Measurements from ENCODE around the gene HAND2. TPM values are rescaled to one million over a fixed set of nuclear protein-coding genes. Genes with fewer than 3 reads are reported as not detected.

HAND2 gene
- total RNA-seq, 1 donor from 2014 or later, result not detected

DNA sequence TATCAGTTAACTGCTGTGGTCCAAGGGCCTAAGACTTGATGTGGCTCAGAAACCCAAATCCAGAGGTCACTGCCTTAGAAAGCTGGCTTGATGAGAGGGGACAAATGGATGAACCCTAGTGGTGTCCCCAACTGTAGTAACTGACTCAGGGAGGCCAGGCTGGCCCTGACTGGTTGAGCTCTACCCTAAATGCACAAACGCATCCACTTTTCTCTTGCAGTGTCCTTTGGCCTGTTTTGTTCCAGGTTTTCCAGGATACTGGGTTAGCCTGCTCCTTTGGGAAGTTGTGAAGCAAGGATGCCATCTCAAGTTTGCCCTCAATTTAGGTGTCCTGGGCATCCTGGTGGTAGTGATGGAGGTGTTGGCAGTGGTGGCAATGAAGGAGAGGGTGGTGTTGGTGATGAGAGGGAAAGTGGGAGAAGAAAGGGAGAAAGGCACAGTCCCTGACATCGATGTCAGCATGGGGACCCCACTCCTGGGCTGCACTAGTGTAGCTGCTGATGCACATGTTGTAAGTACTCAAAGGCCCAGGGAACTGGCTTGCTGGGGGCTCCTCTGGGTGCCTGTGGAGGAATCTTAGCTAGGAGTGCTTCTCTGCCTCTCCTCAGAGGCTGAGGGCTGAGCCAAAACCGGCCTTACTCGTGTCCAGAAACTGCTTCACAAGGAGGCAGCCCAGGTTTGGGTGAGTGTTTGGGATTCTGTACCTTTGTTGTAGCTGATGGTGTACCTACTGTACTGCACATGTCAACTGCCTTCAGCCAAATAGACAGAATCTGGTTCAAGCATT lies 2.9 kb upstream of the HAND2 start:
- Mint-ChIP-seq H3K9me3 (peaks cover 4% of the 10 kb centered on the region), H3K4me3 (no peak overlapping the region), H3K4me1 (ENCODE audit: low read depth) (peaks cover 7% of the 10 kb centered on the region), H3K27ac (no peak overlapping the region), H3K27me3 (ENCODE audit: insufficient read depth) (peaks cover 86% of the 10 kb centered on the region), H3K36me3 (ENCODE audit: low read depth) (peaks cover 8% of the 10 kb centered on the region)
- intact Hi-C loops (cut with micrococcal nuclease), result no loop called here
- no peak for DNase-seq (ENCODE audit: low spot score)

- Mint-ChIP-seq H3K4me3 (no peak overlapping the region), H3K27ac (peak overlapping the region; percentile 34), H3K36me3 (ENCODE audit: low read depth) (peaks cover 10% of the 10 kb centered on the region), H3K4me1 (ENCODE audit: low read depth) (peaks cover 7% of the 10 kb centered on the region), H3K27me3 (ENCODE audit: insufficient read depth) (peaks cover 81% of the 10 kb centered on the region), H3K9me3 (peaks cover 4% of the 10 kb centered on the region)
- DNase-seq (ENCODE audit: low spot score), result no peak
- intact Hi-C loops (cut with micrococcal nuclease), result loop anchor here (1.0 kb wide), 1 partner anchor 8 kb away; no protein-coding TSS in a partner anchor
These were observed 1.3 kb upstream of the HAND2 start for GRCh38 chr4:173531086-173531965.

DNA sequence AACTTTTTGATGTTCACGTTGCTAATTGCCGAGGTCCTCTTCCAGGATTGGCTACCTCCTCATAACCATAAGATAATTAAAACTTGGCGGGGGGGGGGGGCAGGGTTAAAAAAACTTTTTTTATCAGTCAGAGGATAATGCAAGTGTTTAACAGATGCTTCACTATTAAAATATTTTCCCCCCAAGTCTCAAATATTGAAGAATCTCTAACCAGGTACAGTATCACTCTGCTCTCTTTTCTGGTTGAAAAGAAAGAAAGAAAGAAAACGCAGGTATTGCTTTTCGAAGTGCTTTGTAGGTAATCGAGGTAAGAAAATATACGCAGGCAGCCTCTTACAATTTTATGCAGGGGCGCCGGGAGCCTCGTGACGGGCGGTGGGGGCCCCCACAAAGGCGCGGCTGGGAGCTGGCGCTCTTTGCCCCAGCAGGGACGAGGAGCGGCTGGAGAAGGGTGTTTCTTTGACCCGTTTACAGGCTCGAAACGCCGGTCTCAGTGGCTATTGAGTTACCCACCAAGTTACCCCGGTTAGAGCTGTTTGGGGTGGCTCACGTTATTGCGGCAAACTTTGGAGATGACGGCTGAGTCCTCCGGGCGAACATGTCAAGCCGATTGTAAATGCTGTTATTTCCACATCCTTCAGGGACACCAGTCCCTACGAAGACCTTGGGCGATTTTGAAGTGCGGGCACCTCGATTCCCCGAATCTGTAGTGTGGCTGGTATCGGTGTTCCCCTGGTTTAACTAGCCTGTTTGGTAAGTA lies 477 bp upstream of the HAND2 start:
- no peak overlapping the region for H3K4me3 Mint-ChIP-seq
- peak overlapping the region; percentile 76 for H3K27ac Mint-ChIP-seq
- H3K27me3 Mint-ChIP-seq (ENCODE audit: insufficient read depth), result peaks cover 82% of the 10 kb centered on the region
- H3K4me1 Mint-ChIP-seq (ENCODE audit: low read depth), result peaks cover 7% of the 10 kb centered on the region
- H3K9me3 Mint-ChIP-seq, result peaks cover 4% of the 10 kb centered on the region
- DNase-seq (ENCODE audit: low spot score), result no peak
- intact Hi-C loops (cut with micrococcal nuclease), result loop anchor here (1.0 kb wide), 1 partner anchor 9 kb away; no protein-coding TSS in a partner anchor
- peaks cover 10% of the 10 kb centered on the region for H3K36me3 Mint-ChIP-seq (ENCODE audit: low read depth)

- no peak for DNase-seq (ENCODE audit: low spot score)
- Mint-ChIP-seq H3K27ac (peak overlapping the region; percentile 77), H3K4me3 (no peak overlapping the region), H3K9me3 (peaks cover 11% of the 10 kb centered on the region), H3K27me3 (ENCODE audit: insufficient read depth) (peaks cover 82% of the 10 kb centered on the region), H3K36me3 (ENCODE audit: low read depth) (peaks cover 10% of the 10 kb centered on the region), H3K4me1 (ENCODE audit: low read depth) (peaks cover 16% of the 10 kb centered on the region)
- intact Hi-C loops (cut with micrococcal nuclease), result loop anchor here (1.0 kb wide), 2 partner anchors 9 to 19 kb away; no protein-coding TSS in a partner anchor
These were observed 1.4 kb downstream of the HAND2 start for GRCh38 chr4:173528378-173529321.

- DNase-seq (ENCODE audit: low spot score), result no peak
- peak overlapping the region; percentile 52 for H3K27ac Mint-ChIP-seq
- peaks cover 16% of the 10 kb centered on the region for H3K4me1 Mint-ChIP-seq (ENCODE audit: low read depth)
- H3K9me3 Mint-ChIP-seq, result peaks cover 11% of the 10 kb centered on the region
- peaks cover 79% of the 10 kb centered on the region for H3K27me3 Mint-ChIP-seq (ENCODE audit: insufficient read depth)
- H3K4me3 Mint-ChIP-seq, result no peak overlapping the region
- peaks cover 11% of the 10 kb centered on the region for H3K36me3 Mint-ChIP-seq (ENCODE audit: low read depth)
- intact Hi-C loops (cut with micrococcal nuclease), result no loop called here
These were observed 2.7 kb downstream of the HAND2 start for GRCh38 chr4:173527103-173527891.

- Mint-ChIP-seq H3K4me1 (ENCODE audit: low read depth) (peaks cover 16% of the 10 kb centered on the region), H3K27ac (peak overlapping the region; percentile 52), H3K9me3 (peaks cover 11% of the 10 kb centered on the region), H3K4me3 (no peak overlapping the region), H3K36me3 (ENCODE audit: low read depth) (peaks cover 11% of the 10 kb centered on the region), H3K27me3 (ENCODE audit: insufficient read depth) (peaks cover 79% of the 10 kb centered on the region)
- intact Hi-C loops (cut with micrococcal nuclease), result no loop called here
- no peak for DNase-seq (ENCODE audit: low spot score)
These were observed 3.3 kb downstream of the HAND2 start for GRCh38 chr4:173526724-173527102.

GRCh38 chr4:173526027-173526482 lies 4.0 kb downstream of the HAND2 start:
- H3K36me3 Mint-ChIP-seq (ENCODE audit: low read depth), result peaks cover 12% of the 10 kb centered on the region
- intact Hi-C loops (cut with micrococcal nuclease), result no loop called here
- peaks cover 16% of the 10 kb centered on the region for H3K4me1 Mint-ChIP-seq (ENCODE audit: low read depth)
- no peak overlapping the region for H3K4me3 Mint-ChIP-seq
- peaks cover 13% of the 10 kb centered on the region for H3K9me3 Mint-ChIP-seq
- peak overlapping the region; percentile 62 for H3K27ac Mint-ChIP-seq
- no peak for DNase-seq (ENCODE audit: low spot score)
- peaks cover 80% of the 10 kb centered on the region for H3K27me3 Mint-ChIP-seq (ENCODE audit: insufficient read depth)

GRCh38 chr4:173525118-173526011 lies 4.7 kb downstream of the HAND2 start:
- H3K9me3 Mint-ChIP-seq, result peaks cover 16% of the 10 kb centered on the region
- no peak overlapping the region for H3K4me3 Mint-ChIP-seq
- peaks cover 14% of the 10 kb centered on the region for H3K36me3 Mint-ChIP-seq (ENCODE audit: low read depth)
- H3K27me3 Mint-ChIP-seq (ENCODE audit: insufficient read depth), result peaks cover 80% of the 10 kb centered on the region
- no peak for DNase-seq (ENCODE audit: low spot score)
- H3K4me1 Mint-ChIP-seq (ENCODE audit: low read depth), result peaks cover 16% of the 10 kb centered on the region
- peak overlapping the region; percentile 76 for H3K27ac Mint-ChIP-seq
- intact Hi-C loops (cut with micrococcal nuclease), result no loop called here

DNA sequence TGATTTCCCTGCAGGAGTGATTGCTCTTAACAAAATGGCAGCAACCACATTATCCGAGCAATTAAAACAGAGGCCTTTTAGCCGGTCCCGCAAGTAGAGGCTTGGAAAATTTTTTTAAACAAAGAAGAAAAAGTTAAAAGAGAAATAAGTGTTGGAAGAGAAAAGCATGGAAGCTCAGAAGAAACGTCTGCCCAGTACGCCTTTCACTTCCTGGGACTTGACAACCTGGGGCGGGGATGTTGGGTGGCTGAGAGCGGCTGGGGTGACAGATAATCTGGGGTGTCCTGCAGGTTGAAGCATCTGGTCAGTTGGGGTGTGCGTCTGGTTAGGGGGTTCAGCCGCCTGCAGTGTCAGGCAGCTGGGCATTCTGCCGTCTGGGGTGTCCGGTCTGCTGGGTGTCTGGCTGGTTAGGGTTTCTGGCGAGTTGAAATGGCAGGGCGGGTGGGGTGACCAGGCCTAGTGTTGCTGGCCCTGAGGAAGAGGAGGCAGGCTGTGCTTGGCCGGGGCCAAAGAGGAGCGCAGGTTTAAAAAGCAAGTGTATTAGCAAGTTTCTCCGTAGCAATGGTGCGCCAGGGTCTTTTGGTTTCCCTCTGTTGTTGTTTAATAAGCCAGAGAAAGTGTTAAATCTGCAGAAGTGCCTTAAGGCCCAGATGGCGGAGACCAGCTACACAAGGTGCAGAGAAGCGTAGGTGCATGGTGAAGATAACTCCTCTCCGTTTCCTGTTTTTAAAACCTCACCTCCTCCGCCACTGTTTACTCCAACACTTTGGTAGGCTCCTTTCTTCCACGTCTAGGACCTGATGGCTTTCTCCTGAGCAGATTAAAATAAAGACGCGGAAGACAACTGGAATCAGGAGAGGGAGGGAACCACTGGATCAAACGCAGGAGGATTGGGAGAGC lies 5.6 kb downstream of the HAND2 start:
- peak overlapping the region; percentile 76 for H3K27ac Mint-ChIP-seq
- DNase-seq (ENCODE audit: low spot score), result no peak
- H3K9me3 Mint-ChIP-seq, result peaks cover 16% of the 10 kb centered on the region
- peaks cover 81% of the 10 kb centered on the region for H3K27me3 Mint-ChIP-seq (ENCODE audit: insufficient read depth)
- H3K4me1 Mint-ChIP-seq (ENCODE audit: low read depth), result peaks cover 16% of the 10 kb centered on the region
- no peak overlapping the region for H3K4me3 Mint-ChIP-seq
- peaks cover 12% of the 10 kb centered on the region for H3K36me3 Mint-ChIP-seq (ENCODE audit: low read depth)
- intact Hi-C loops (cut with micrococcal nuclease), result no loop called here

- intact Hi-C loops (cut with micrococcal nuclease), result no loop called here
- Mint-ChIP-seq H3K9me3 (peaks cover 13% of the 10 kb centered on the region), H3K36me3 (ENCODE audit: low read depth) (peaks cover 6% of the 10 kb centered on the region), H3K27ac (no peak overlapping the region), H3K4me3 (no peak overlapping the region), H3K27me3 (ENCODE audit: insufficient read depth) (peaks cover 82% of the 10 kb centered on the region), H3K4me1 (ENCODE audit: low read depth) (peaks cover 9% of the 10 kb centered on the region)
- DNase-seq (ENCODE audit: low spot score), result no peak
These were observed 7.1 kb downstream of the HAND2 start for GRCh38 chr4:173522951-173523395.
